GM21737 (cell line): ENCODE results near the gene HEPH.
A peak's percentile ranks its signal among the peaks of the same experiment; 100 is the strongest.
"Not testable (repeated sequence)": the region's sequence is repeated elsewhere in the genome, so short reads cannot be mapped to it uniquely, and the experiment has no call there.

Experiments used
- ATAC-seq: cut with Tn5 transposase; IDR thresholded peaks from one replicate; pipeline ENCODE4 v1.9.1; 2021; ENCODE audit warnings: mild to moderate bottlenecking, moderate library complexity; ENCODE audit not compliant: unreplicated experiment

The HEPH gene

GRCh38 chrX:66163849-66164411 is at the start of gene HEPH:
Gene HEPH (plus strand): TSS chrX:66164247. CDS start chrX:66170571, 6,324 bp downstream.
- no peak for ATAC-seq

- ATAC-seq, result not testable (repeated sequence)
Observed at GRCh38 chrX:66118722-66119121, 45.3 kb upstream of the HEPH start.

DNA sequence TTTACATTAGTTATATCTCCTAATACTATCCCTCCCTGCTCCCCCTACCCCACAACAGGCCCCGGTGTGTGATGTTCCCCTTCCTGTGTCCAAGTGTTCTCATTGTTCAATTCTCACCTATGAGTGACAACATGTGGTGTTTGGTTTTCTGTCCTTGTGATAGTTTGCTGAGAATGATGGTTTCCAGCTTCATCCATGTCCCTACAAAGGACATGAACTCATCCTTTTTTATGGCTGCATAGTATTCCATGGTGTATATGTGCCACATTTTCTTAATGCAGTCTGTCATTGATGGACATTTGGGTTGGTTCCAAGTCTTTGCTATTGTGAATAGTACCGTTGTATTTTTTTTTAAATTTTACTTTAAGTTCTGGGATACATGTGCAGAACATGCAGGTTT is 42.7 kb upstream of the HEPH start:
- ATAC-seq, result not testable (repeated sequence)

- no peak for ATAC-seq
Observed at GRCh38 chrX:66126662-66127061, 37.4 kb upstream of the HEPH start.

DNA sequence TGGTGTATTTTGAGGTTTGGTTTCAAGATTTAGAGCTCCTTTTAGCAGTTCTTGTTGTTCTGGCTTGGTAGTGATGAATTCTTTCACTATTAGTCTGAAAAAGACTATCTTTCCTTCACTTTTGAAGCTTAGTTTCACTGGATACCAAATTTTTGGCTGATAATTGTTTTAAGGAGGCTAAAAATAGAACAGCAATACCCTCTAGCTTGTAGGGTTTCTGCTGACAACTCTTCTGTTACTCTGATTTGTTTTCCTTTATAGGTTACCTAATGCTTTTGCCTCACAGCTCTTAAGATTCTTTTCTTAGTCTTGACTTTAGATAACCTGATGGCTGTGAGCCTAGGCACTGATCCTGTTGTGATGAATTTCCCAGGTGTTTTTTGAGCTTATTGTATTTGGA is 33.6 kb upstream of the HEPH start:
- no peak for ATAC-seq

DNA sequence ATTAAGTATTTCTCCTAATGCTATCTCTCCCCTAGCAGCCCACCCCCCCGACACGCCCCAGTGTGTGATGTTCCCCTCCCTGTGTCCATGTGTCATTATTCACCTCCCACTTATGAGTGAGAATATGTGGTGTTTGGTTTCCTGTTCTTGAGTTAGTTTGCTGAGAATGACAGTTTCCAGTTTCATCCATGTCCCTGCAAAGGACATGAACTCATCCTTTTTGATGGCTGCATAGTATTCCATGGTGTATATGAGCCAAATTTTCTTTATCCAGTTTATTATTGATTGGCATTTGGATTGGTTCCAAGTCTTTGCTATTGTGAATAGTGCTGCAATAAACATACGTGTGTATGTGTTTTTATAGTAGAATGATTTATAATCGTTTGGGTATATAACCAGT is 28.8 kb upstream of the HEPH start:
- ATAC-seq, result not testable (repeated sequence)

GRCh38 chrX:66142351-66142750 is 21.7 kb upstream of the HEPH start:
- no peak for ATAC-seq

- ATAC-seq, result no peak
Observed at GRCh38 chrX:66144258-66144657, 19.8 kb upstream of the HEPH start.

DNA sequence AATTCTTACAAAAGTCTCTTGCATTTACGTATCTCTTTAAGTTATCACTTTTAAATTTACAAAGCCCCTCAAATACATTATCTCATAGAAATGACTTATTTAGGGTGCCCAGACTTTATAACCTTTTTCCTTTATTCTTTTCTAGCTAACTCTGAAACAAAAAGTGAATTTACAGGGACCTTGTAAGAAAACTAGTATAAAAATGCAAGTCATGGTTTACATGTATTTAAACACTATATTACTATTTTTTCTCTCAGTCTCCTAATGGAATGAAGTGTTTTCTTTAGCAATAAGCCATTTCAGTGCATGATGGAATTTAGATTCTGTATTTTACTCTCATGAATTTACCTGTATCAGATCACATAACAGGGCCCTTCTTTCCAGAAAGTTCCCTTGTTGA is 14.5 kb upstream of the HEPH start:
- ATAC-seq, result no peak

DNA sequence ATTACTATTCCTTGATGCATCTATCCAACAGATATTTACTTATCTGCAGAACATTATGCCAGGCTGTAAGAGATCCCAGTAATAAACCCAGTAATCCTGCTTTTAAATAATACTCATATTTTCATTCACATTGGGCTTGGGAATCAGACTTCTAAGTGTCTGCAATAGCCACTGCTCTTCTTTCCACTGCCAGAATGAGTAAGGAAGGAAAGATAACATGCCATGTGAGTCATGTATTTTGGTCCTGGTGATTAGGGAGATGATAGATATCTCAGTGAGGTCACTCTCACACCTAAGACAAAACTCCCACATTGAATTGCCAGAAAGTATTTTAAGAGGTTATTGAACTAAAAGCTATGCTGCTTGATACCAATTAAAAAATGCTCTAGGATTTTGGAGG is 13.9 kb upstream of the HEPH start:
- no peak for ATAC-seq

DNA sequence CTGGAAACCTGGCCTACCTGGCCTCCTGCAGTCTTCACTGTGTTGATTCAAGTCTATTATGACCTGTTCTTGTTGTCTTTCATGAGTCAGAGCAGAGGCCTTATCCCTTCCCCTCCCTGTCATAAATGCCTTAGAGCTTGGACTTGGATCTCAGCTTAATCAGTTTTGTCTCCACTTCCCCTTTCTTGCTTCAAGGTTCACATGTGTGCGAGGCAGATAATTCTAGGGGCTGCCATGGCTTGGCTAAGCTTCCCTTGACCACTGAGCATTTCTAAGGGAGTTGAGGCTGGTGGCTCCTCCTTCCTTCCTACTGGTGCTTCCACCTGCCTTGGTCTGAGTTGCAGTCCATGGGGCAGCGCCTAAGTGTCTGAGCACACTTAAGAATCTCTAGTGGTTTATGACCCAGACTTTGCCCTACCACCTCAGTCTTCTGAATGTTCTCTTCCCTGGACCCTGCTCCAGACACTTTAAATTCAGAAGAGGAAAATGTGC is 1.7 kb upstream of the HEPH start:
- ATAC-seq, result no peak

DNA sequence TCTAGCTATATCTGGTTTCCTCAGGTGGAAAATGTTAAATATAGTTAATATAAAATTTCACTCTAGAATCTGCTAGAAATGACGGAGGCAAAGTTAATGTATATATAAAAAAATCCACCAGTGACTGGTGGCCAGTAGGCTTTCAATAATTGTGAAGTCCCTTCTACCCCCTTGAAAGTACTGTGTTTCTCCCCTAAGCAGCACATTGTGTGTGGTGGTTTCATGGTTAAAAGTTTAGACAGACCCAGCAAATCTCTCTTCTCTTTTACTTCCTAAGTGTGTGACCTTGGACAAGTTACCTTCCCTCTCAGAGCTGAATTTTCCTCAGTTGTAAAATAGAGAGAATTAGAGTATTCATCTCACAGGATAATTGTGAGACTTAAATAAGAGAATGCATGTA is 600 bp upstream of the HEPH start:
- ATAC-seq, result no peak

DNA sequence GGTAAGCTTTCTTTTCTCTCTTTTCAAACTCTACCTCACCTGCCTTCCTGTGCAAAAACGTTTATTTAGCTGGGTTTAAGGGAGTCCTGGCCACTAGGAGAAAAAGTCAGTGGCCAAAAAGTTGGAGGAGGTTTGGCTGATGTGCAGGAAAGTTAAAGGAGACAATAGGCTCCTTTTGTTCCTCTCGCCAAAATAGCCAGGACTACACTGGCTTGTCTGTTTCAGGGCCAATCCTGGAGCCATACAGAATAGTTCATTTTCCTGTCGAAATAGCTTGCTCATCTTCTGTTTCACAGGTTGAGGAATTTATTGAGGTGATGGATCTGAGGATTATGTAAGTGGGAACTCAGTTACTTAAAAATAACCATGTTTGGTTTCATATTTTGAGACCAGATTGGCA is 423 bp downstream of the HEPH start:
- no peak for ATAC-seq

DNA sequence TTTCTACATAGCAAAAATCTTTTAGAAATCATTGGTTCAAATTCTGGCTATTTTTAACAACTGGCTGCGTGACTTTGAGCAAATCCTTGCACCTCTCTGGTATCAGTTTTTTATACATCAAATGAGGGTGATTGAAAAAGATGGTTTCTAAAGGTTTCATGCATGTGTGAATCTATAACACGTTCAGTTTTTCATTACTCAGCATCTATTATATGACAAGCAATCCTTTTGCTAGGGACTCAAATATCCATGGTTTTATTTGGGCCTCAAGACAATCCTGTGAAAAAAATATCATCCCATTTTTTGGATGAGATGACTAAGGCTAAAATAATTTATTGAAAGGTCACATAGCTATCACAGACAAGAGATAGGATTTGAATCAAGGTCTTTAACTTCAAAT is 884 bp downstream of the HEPH start:
- no peak for ATAC-seq

DNA sequence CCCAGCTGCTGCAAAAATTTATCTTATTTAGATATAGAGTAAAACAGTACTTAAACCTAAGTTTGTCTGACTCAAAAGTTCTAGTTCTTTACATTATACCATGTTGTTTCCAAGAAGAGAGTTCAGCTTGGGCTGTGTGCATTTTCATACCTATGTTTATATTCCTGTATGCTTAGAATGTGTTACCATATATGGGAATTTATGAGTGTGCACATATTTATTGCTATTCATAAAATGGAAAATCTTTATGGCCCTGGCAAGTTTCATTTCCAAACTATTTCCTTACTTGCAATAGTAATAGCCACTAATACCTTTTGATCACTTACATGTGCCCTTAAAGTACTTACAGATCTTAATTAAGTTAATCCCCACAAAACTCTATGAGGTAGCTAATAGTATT is 2.6 kb downstream of the HEPH start:
- no peak for ATAC-seq

- no peak for ATAC-seq
Observed at GRCh38 chrX:66167431-66167830, 3.4 kb downstream of the HEPH start.

DNA sequence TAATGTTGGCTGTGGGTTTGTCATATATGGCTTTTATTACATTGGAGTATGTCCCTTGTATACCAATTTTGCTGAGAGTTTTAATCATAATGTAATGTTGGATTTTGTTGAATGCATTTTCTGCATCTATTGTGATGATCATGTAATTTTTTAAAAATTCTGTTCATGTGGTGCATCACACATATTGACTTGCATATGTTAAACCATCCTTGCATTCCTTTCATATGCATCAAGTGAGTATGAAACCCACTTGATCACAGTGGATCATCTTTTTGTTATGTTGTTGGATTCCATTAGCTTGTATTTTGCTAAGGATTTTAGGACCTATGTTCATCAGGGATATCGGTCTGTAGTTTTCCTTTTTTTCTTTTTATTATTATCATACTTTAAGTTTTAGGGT is 12.1 kb downstream of the HEPH start:
- ATAC-seq, result no peak

- no peak for ATAC-seq
Observed at GRCh38 chrX:66191563-66191962, 27.5 kb downstream of the HEPH start.

DNA sequence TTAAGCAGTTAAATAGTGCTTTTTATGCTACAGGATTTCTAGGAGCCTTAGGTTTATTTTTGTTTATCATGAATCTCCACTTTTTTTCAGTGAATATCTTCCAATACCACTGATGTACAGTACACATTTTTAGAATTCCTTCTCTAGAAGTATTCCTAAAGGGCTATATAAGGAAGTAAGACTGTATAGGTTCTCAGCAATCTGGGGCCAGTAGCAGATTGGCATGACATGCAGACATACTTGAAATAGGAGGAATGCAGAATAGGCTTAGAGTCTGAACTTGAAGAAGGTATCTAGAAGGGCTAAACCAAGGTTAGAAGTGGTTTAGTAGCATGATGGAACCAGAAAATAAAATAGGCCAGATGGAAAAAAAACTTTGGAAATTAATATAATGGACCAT is 29.8 kb downstream of the HEPH start:
- ATAC-seq, result no peak

GRCh38 chrX:66200050-66200664 is 36.1 kb downstream of the HEPH start:
- peak; percentile 69 for ATAC-seq

DNA sequence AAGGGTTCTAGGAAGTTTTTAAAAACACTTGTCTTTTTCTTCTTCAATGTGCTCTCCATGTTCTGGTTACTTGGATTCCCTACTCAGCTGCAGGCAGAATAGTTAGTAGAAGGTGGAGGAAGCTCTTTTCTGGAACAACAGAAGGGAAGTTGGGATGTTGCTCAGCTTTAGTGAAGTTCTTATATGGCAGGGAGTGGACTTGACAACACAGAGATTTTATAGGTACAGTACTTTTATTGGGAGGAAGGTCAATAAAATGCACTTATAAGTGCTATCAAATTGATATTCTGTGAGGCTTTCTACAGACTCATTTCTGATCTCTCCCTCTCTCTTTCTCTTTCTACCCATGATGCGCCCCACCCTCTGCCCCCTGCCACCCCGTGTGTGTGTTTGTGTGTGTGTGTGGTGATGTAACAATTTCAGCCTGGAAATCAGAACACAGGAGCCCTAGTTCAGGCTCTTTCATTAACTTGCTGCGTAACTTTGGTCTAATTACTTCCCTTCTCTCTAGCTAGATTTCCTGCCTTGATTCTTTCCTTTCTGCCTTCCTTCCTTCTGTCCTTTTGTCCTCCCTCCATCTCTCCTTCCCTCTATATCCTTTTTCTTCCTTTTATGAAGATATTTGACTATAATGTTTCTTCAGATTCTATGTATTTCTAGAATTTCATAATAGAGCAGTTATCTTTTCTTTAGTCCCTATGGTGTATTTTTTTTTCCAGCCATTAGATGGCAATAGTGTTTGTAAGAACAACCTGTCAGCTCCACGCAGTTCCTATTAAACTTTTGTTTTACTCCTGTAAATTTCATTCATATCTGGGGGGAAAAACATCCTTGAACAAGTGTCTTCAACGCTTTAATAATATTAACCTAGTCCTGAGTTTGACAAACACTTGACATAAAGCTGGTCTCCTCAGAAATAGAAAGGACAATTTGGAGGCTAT is 37.1 kb downstream of the HEPH start:
- ATAC-seq, result no peak

- ATAC-seq, result no peak
Observed at GRCh38 chrX:66203114-66203513, 39.1 kb downstream of the HEPH start.
